Right kidney (tissue), 9 donors: ENCODE measurements around the gene ELP1.
"Not testable (repeated sequence)": the region's sequence is repeated elsewhere in the genome, so short reads cannot be mapped to it uniquely, and the experiment has no call there.

Experiments used
- DNase-seq: peaks from one replicate; pipeline ENCODE4 v3.0.0-alpha.2; 2016
- long read RNA-seq, 8 donors: transcript quantifications; one replicate each; lab custom pipeline, GENCODE V29; 2026

ELP1 gene, protein sequence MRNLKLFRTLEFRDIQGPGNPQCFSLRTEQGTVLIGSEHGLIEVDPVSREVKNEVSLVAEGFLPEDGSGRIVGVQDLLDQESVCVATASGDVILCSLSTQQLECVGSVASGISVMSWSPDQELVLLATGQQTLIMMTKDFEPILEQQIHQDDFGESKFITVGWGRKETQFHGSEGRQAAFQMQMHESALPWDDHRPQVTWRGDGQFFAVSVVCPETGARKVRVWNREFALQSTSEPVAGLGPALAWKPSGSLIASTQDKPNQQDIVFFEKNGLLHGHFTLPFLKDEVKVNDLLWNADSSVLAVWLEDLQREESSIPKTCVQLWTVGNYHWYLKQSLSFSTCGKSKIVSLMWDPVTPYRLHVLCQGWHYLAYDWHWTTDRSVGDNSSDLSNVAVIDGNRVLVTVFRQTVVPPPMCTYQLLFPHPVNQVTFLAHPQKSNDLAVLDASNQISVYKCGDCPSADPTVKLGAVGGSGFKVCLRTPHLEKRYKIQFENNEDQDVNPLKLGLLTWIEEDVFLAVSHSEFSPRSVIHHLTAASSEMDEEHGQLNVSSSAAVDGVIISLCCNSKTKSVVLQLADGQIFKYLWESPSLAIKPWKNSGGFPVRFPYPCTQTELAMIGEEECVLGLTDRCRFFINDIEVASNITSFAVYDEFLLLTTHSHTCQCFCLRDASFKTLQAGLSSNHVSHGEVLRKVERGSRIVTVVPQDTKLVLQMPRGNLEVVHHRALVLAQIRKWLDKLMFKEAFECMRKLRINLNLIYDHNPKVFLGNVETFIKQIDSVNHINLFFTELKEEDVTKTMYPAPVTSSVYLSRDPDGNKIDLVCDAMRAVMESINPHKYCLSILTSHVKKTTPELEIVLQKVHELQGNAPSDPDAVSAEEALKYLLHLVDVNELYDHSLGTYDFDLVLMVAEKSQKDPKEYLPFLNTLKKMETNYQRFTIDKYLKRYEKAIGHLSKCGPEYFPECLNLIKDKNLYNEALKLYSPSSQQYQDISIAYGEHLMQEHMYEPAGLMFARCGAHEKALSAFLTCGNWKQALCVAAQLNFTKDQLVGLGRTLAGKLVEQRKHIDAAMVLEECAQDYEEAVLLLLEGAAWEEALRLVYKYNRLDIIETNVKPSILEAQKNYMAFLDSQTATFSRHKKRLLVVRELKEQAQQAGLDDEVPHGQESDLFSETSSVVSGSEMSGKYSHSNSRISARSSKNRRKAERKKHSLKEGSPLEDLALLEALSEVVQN (N-terminal part only)
- long read RNA-seq, donor 1, full-length matches to known transcripts = 3 of 18 reads
- long read RNA-seq, donor 1, partial matches to known transcripts = 0 of 18 reads
- long read RNA-seq, donor 1, other reads (novel, unspliced or antisense) = 15 of 18 reads
- long read RNA-seq, donor 2 = 0 reads
- long read RNA-seq, donor 3, full-length matches to known transcripts = 1 of 1 reads
- long read RNA-seq, donor 3, partial matches to known transcripts = 0 of 1 reads
- long read RNA-seq, donor 3, other reads (novel, unspliced or antisense) = 0 of 1 reads
- long read RNA-seq, donor 4, full-length matches to known transcripts = 2 of 2 reads
- long read RNA-seq, donor 4, partial matches to known transcripts = 0 of 2 reads
- long read RNA-seq, donor 4, other reads (novel, unspliced or antisense) = 0 of 2 reads
- long read RNA-seq, donor 5, full-length matches to known transcripts = 2 of 2 reads
- long read RNA-seq, donor 5, partial matches to known transcripts = 0 of 2 reads
- long read RNA-seq, donor 5, other reads (novel, unspliced or antisense) = 0 of 2 reads
- long read RNA-seq, donor 6, partial matches to known transcripts = 14 of 14 reads
- long read RNA-seq, donor 6, other reads (novel, unspliced or antisense) = 0 of 14 reads
- long read RNA-seq, donor 7, full-length matches to known transcripts = 2 of 11 reads
- long read RNA-seq, donor 7, partial matches to known transcripts = 9 of 11 reads
- long read RNA-seq, donor 7, other reads (novel, unspliced or antisense) = 0 of 11 reads
- long read RNA-seq, donor 8, full-length matches to known transcripts = 3 of 3 reads
- long read RNA-seq, donor 8, partial matches to known transcripts = 0 of 3 reads
- long read RNA-seq, donor 8, other reads (novel, unspliced or antisense) = 0 of 3 reads

DNA sequence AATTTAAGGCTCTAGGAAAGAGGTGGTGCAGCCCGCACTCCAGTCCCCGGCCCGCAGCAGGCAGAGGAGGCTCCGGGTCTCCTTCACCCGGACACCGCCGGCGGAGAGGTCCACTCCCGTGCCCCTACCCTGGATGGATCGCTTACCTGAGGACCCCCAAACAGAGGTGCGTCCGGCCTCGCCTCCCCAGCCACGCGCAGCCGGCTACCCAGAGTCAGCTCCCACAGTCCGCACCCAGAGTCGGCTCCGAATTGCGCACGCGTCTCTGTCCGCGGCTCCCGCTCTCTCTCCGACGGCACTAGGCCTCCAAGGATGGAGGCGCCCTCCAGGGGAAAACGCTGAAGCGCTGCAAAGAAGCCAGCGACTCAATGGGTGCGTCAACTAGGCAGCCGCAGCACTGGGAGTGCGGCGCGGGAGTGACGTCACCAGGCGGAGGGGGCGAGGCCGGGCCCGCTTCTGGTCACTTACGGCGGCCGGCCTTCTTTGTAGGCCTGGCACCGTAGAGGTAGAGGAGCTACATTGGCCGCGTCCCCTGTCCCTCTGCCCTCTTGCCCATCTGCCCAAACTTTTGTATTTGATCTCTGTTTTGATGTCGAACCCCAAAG is at the start of gene ELP1:
Gene ELP1 (minus strand): TSS at position 407 of the 605 bp plus-strand sequence. CDS start 2,978 bp downstream, outside the sequence.
- DNase-seq = peak; percentile 92

DNA sequence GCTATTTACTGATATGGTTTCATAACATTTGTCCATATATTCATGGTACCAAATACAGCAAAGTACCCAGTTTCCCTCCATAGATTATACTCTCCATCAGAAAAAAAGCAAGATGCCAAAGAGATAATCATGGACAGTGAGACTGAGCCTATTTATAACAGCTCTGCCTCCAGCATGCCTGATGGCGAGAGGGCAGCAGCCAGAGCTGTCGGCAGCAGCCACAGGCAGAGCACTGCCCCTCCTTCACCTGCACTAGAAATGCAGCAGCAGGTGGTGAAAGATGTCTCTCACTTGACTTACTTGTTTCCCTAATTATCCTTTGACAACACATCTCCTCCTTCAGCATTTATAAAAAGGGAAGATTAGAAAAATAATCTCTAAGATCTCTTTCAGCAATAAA is 47.0 kb upstream of the ELP1 start:
- DNase-seq = no peak

DNA sequence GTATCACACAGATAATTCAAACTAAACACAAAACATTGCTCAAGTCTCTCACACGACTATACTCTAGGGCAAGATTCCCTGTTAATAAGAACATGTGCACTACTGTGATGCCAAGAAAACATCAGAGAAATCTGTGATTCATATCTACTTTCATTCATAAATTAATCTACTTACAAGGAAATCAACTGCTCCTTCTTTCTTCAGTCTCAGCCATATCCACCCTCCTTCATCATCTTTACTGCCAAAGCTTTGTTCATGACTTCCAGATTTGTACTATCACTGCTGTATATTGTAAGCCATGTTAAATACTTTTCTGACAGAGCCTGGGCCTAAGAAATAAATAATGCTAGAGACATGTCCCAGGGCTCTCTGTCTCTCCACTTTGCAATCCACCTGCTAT is 44.3 kb upstream of the ELP1 start:
- no peak for DNase-seq

DNA sequence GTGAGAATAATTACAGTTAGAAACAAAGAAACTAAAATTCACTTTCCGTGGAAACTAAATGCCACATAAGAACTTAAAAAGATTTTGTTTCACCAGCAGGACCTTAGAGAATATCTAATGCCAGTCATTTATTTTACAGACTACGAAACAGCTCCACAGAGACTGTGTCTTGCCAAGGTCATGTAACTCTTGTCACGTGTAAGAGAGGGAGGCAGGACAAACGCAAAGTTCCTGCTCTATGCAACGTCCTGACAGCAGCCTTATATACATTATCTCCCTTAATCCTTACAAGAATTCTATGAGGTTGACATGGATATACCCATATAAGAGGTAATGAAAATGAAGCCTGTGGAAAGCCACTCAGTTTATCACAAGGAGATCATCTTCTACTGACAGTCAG is 40.0 kb upstream of the ELP1 start:
- DNase-seq = no peak

DNA sequence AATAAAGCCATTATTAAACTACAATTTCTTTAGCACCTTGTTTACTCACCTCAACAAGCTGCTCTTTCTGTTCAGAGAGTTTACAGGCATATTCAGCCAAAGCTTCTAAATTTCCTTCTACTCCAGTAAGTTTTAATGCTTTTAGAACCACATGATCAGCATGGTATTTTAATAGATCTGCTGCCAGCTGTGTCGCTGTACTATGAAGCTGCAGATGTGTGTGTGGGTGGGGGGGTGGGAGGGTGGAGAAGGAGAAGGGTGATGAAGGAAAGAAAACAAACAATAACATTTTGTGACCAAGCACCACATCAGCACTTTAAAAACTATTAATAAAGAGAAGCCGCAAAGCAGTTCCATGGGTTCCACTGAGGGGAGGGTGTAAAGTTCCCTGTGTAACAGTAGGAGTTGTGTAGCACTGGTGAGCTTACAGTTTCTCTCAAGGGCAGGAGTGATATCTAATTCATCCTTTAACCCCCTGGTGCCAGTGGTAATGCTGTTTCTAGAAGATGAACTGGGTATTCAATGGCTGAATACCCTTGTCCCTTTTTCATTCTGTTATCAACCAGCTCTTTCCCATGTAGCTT is 38.8 kb upstream of the ELP1 start:
- no peak for DNase-seq

DNA sequence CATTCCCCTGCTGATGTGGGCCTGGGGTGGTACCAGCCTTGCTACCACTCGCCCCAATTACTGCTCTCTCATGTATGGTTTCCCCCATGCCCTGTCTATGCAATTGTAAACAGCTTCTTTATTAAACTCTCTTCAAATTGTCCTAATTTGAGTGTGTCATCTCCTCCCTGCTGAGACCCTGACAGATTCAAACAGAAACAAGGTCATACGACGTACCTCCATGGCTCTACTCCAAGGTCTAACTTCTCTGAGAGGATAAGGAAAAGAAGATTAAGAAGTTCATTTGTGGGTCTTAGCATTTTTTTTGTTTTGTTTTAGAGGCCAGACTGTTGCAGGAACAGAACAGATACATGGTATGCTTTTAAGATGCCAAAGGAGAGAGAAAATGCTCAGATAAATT is 38.3 kb upstream of the ELP1 start:
- no peak for DNase-seq

DNA sequence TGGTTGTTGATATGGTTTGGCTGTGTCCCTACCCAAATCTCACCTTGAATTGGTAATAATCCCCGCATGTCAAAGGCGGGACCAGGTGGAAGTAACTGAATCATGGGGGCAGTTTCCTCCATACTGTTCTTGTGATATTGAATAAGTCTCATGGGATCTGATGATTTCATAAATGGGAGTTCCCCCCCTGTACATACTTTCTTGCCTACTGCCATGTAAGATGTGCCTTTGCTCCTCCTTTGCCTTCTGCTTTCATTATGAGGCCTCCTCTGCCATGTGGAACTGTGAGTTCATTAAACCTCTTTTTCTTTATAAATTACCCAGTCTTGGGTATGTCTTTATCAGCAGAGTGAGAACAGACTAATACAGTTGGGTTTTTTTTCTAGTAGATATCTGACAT is 37.5 kb upstream of the ELP1 start:
- DNase-seq = not testable (repeated sequence)

DNA sequence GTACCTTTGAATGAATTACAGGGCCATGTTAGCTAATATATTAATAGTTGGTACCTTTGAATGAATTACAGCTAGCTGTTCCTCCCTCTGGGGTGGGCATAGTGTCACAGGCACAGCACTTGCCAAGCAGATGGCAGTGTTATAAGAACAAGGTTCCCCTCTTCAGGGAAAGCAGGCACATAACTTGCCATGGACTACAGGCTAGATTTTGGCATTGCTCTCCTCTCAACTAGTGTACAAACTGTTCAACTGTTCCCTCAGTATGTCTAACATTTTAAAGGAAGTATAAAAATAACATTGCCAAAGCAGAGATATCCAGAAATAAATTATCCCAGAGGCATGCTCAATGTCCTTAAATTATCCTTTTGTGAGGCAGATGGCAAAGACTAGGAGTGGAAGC is 34.0 kb upstream of the ELP1 start:
- DNase-seq = no peak

DNA sequence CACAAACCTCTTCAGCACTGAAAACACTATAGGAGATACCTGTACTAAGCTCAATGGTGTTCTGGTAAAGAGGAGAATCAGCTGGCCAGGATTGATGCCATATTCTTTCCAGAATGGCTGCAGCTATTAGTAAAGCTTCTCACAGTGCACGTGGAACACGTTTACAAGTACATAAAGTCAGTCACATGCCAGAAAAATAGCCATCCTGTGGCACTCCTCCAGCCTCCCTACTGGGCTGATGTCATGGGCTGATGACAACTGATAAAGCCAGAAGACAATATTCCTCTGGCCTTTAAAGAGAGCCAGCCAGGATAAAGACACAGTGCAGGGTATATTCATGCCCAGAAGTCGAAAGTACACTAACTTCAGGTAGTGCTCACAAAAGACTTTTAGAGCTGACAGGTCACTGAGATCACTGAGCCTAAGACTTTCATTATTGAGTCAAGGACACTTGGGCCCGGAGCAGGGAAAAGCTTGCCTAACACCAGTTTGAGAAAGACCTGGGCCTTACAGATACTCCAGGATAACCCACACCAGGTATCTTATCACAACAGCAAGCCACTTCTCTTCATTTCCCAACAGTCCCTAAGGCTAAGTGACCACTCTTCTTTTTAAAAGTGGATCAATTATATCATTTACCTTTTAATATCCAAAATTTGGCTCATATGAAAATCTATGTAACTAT is 29.7 kb upstream of the ELP1 start:
- DNase-seq = no peak

DNA sequence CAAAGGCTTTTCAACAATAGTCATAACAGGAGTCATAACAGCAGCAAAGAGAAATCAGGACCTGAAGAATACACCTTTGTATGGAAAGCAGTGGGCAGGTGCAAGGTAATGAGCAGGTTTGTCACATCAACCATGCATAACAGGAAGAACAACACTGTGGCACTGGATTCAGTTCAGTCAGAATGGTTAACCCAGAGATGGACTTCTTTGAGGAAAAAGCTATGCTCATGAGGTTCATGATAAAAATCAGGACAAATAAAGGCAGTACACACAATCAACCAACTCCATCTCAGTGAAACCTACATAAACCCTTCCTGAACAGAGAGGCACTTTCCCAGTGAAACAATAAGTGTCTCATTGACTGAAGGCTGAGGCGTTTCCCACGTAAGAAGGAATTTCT is 27.2 kb upstream of the ELP1 start:
- DNase-seq = no peak

DNA sequence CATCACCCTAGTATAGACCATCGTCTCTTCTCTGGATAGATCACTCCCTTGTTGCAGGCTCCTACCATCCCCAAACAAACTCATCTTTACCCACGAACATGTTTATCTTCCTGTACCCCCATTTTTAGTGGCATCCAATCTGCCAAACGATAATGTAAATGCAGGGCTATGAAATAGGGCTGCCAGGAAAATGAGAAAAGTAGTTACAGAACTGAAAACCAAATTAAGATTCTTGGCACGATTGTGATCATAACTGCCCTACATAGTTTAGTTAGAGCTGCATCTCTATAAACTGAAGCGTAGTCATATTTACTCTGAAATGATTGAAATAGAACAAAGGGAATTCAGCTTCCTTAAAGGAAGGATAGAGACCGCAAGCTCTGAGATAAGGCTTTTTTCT is 26.4 kb upstream of the ELP1 start:
- DNase-seq = no peak

DNA sequence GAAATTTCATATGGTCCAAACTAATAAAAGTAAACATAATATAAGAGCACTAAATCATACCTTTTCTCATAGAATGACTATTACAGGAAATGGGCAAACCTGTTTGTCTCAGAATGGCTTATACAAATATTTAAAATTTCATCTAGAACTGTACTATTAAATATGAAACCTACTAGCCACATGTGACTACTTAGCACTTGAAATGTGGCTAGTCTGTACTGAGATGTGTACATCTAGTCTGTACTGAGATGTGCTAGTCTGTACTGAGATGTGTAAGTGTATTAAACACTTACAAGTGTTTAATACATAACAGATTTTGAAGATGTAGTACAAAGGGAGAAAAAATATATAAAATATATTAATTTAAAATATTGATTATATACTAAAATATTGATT is 22.7 kb upstream of the ELP1 start:
- no peak for DNase-seq

DNA sequence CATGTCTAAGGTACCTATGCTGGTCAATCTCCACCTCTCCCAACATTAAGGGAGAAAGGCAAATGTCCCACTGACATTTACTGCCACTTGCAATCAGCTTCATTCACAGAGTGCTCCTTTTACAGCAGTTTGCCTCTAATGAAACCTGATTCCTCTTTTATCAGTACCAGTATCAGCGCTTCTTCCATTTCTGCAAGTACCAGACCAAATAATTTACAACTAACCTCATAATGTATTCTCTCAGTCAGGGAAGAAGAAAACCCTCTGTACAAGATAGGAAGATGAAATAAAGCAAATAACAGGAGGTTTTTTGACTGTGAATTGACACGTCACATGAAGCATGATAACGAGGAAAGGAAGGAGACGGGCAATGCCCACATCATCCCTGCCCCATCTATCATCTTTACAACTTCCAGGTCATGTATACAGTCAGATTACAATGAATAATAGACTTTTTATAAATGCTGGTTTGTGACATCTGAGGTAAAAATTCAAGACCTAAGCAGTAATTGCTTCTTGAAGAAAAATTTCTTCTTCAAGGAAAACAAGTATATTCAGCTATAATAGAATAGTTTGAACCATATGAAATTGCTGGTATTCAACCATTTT is 22.2 kb upstream of the ELP1 start:
- no peak for DNase-seq

DNA sequence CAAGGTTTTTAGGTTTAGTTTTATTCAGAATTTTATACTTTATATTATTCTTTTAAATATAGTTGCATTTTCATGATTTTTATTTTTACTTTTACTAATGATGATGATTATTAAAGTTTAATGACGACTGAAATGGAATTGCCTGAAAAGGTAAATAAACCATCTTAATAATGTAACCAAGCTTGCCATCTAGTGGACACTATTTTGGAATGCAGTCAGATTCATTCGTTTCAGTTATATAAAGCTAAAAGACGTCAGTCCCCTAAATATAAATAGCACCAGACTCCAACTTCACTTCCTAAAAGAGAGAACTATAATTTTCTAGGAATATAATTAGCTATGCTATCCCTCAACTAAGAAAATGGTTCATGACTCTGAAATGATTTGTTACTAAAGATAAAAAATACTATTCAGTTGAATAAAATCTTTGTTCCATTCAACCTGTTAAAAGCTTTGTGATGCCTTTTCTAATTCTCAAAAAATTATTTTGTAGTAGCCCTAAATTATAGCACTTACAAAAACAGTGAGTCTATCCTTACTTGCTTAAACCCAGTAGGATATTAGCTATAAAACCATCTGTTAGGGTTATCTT is 20.2 kb upstream of the ELP1 start:
- no peak for DNase-seq

DNA sequence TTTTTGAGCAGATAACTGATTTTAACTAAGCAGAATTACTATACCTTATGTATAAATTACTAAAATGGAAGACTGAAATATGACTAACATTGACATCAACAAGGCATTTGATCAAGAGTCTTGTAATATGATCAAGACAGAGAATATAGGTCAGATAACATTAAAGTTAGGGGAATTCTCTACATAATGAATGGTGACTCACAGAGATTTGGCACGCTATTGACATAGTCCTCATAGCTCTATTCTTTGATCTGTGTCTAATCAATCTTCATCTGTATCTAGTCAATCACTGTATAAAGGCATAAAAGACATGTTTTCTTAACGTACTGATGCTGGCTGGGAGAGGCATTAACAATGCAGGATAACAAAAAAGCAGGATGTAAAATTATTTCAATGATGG is 17.7 kb upstream of the ELP1 start:
- DNase-seq = no peak

DNA sequence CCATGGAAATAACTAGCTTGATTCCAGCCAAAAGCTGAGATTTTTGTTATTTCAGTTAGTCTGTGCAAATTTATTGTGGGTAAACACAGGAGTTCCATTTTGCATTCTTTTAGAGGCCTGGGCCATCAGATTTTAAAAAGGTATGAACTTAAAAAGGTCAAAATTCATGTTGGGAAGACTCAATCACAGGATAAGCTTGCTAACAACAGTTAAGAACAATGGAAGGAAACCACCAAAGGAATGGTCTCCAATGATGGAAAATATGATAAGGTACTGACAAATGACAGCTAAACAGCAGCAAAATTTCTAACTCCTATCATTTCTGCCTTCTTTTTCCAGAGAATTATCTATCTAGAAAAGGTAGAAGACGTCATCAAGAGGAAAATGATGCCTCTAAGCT is 16.2 kb upstream of the ELP1 start:
- DNase-seq = no peak

DNA sequence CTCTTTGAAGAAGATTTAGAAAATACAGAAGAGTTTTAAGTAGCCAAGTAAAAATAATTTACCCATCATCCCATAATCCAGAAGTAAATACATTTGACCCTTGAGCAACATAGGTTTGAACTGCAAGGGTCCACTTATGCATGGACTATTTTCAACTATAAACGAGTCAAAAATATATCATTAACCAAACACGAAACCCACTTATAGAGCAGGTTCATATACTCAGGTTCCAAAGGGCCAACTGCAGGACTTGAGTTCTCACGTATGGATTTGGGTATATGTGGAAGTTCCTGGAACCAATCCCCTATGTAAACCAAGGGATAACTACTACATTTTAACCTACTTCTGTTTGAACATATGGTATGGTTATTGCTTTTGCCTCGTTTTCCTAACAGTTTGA is 6.1 kb upstream of the ELP1 start:
- no peak for DNase-seq

DNA sequence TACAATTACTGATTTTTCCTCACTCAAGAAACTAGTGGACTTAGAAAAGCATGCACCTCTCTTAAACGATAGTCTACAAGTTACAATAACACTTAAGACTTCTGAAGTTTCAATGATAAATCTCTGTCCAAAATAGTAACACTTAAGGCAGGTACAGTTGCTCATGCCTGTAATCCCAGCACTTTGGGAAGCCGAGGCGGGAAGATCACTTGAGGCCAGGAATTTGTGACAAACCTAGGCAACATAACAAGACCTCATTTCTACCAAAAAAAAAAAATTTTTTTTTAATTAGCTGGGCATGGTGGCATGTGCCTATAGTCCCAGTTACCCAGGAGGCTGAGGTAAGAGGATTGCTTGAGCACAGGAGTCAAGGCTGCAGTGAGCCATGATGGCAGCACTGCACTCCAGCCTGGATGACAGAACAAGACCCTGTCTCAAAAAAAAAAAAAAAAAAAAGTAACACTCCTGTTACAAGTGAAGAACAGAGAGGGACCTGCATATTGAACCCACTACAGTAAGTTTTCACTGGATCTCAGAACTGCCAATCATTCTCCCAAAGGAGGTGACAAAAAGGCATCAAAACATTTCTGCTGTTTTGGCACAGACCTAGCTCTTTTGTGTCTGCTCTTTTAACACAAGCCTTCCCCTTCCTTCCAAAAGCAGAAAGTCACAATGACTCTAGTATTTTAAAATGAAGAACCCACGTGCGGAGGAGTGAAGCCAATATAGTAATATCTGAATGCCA is 3.8 kb upstream of the ELP1 start:
- DNase-seq = no peak
